Vein endothelial cell (primary cell): ENCODE results near the gene CKS2. TPM values are rescaled to one million over a fixed set of nuclear protein-coding genes. Genes with fewer than 3 reads are reported as not detected.

ENCODE experiments used
- small RNA-seq: library from RNA; depleted of rRNA; stranded (forward); fragments of <200 nt; gene quantifications from one replicate; pipeline ENCODE3, GENCODE V24; 2012
- total RNA-seq: library from RNA; depleted of rRNA; stranded (reverse); fragments of >200 nt; gene quantifications from 2 replicates; pipeline ENCODE4 v1.2.3, GENCODE V29; 2012

Gene CKS2
- 105 and 111 TPM in 2 replicates for total RNA-seq

GRCh38 chr9:89310475-89311345, at the start of gene CKS2:
TSS of gene CKS2 (plus strand) at chr9:89311195. CDS start at chr9:89311293, 98 bp downstream.

GRCh38 chr9:89318123-89319014, 7.4 kb downstream of the CKS2 start, which contains the start of gene SECISBP2:
TSS of gene SECISBP2 (plus strand) at chr9:89318500. CDS start at chr9:89318577, 77 bp downstream.

Small RNA genes lying within 50 kb of the gene (small RNA-seq; reads per million reads assigned to genes)
- gene MIR3153: not detected

Other genes with a start within 250 kb of the CKS2 start
- gene SHC3, start 132.4 kb upstream of the CKS2 start, total RNA-seq: 0.29 and 1.3 TPM in 2 replicates
- gene SECISBP2, start 7.3 kb downstream of the CKS2 start, total RNA-seq: 30.1 and 31.2 TPM in 2 replicates
- gene SEMA4D, start 186.9 kb downstream of the CKS2 start, total RNA-seq: 5.1 and 6.9 TPM in 2 replicates